Measurements from ENCODE around the gene EEF2.

- TF ChIP-seq, protein P1, sequence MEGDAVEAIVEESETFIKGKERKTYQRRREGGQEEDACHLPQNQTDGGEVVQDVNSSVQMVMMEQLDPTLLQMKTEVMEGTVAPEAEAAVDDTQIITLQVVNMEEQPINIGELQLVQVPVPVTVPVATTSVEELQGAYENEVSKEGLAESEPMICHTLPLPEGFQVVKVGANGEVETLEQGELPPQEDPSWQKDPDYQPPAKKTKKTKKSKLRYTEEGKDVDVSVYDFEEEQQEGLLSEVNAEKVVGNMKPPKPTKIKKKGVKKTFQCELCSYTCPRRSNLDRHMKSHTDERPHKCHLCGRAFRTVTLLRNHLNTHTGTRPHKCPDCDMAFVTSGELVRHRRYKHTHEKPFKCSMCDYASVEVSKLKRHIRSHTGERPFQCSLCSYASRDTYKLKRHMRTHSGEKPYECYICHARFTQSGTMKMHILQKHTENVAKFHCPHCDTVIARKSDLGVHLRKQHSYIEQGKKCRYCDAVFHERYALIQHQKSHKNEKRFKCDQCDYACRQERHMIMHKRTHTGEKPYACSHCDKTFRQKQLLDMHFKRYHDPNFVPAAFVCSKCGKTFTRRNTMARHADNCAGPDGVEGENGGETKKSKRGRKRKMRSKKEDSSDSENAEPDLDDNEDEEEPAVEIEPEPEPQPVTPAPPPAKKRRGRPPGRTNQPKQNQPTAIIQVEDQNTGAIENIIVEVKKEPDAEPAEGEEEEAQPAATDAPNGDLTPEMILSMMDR (IDR thresholded peaks at IDR 0.05): no peak
- no peak for TF ChIP-seq POLR2A (IDR thresholded peaks at IDR 0.05)
Observed at GRCh38 chr19:3984584-3984907, 717 bp downstream of the EEF2 start.

All from uterus (tissue), 2 donors.